Erythroblast (primary cell): ENCODE results near the gene SLC25A10.
A peak's percentile ranks its signal among the peaks of the same experiment; 100 is the strongest.

ENCODE experiments used
- DNase-seq, 2 experiments: peaks; one replicate each; lab custom pipeline; 2025; lab: John Stamatoyannopoulos, UW
- GATA1 ChIP-seq: IDR thresholded peaks from 2 replicates; pipeline ENCODE4 v1.6.1; 2011; ENCODE audit warnings: low read depth, mild to moderate bottlenecking, control low read depth, low read length, moderate library complexity
- POLR2A ChIP-seq: IDR thresholded peaks from 2 replicates; pipeline ENCODE4 v1.6.1; 2011; ENCODE audit warnings: mild to moderate bottlenecking, low read length

SLC25A10 gene

GRCh38 chr17:81705518-81706231 lies 6.4 kb upstream of the SLC25A10 start:
- TF ChIP-seq POLR2A (no peak), GATA1 (no peak)
- DNase-seq, result no peak

GRCh38 chr17:81706232-81706611 lies 5.9 kb upstream of the SLC25A10 start:
- TF ChIP-seq POLR2A (no peak), GATA1 (no peak)
- no peak for DNase-seq

GRCh38 chr17:81706757-81707624 lies 5.1 kb upstream of the SLC25A10 start:
- DNase-seq, result no peak
- TF ChIP-seq GATA1 (no peak), POLR2A (no peak)

- DNase-seq, result no peak
- TF ChIP-seq POLR2A (no peak), GATA1 (no peak)
Observed at GRCh38 chr17:81707725-81708646, 4.1 kb upstream of the SLC25A10 start.

- DNase-seq, result no peak
- TF ChIP-seq POLR2A, result no peak
- TF ChIP-seq GATA1, result no peak
Observed at GRCh38 chr17:81708739-81709185, 3.3 kb upstream of the SLC25A10 start.

- no peak for DNase-seq
- TF ChIP-seq GATA1 (no peak), POLR2A (peak; percentile 34)
Observed at GRCh38 chr17:81710514-81711308, 1.4 kb upstream of the SLC25A10 start.

GRCh38 chr17:81712468-81713003 lies 452 bp downstream of the SLC25A10 start:
- no peak for TF ChIP-seq POLR2A
- no peak for TF ChIP-seq GATA1

GRCh38 chr17:81713004-81713555 lies 996 bp downstream of the SLC25A10 start:
- peak in 1 of 2 experiments; percentile 36 for DNase-seq
- no peak for TF ChIP-seq GATA1
- TF ChIP-seq POLR2A, result no peak

More at GRCh38 chr17:81712468-81713003, 452 bp downstream of the SLC25A10 start:
- peak; percentile 65 to 71 for DNase-seq

- DNase-seq, result peak; percentile 29 to 54
- no peak for TF ChIP-seq POLR2A
- no peak for TF ChIP-seq GATA1
Observed at GRCh38 chr17:81713556-81714411, 1.7 kb downstream of the SLC25A10 start.

GRCh38 chr17:81714412-81715106 lies 2.5 kb downstream of the SLC25A10 start:
- no peak for DNase-seq
- TF ChIP-seq GATA1, result no peak

GRCh38 chr17:81715107-81715871 lies 3.2 kb downstream of the SLC25A10 start:
- no peak for DNase-seq
- TF ChIP-seq POLR2A, result no peak
